Adipose tissue (tissue), 3 donors: Measurements from ENCODE around the gene ZNF439. TPM values are rescaled to one million over a fixed set of nuclear protein-coding genes. Genes with fewer than 3 reads are reported as not detected.
"Not testable (repeated sequence)": the region's sequence is repeated elsewhere in the genome, so short reads cannot be mapped to it uniquely, and the experiment has no call there.

Experiments
- H3K27ac ChIP-seq: one replicate; pipeline ENCODE4 v1.5.1; 2013; ENCODE audit warnings: low read depth, low read length
- WGBS, 3 donors: extraction: QIAGEN DNeasy Blood & Tissue Kit; methylation state at CpG; one replicate each; pipeline ENCODE4 v1.1.7; 2013; 5-methylcytosine and 5-hydroxymethylcytosine counted together
- polyA plus RNA-seq, 3 donors: library from polyadenylated mRNA; stranded (reverse); fragments of 200-250 nt; gene quantifications; one replicate each; pipeline ENCODE4 v1.2.3, GENCODE V29; 2013
- donor health status: healthy with polysubstance abuse.
- donor health status: Bipolar disorder and iron deficiency.
- donor health status: healthy.

The ZNF439 gene
- polyA plus RNA-seq, 3 donors, result 0.88 to 2.2 (median 1.4) TPM

GRCh38 chr19:11860721-11861120 is 12.2 kb downstream of the ZNF439 start:
- H3K27ac ChIP-seq, result no peak overlapping the region
- WGBS, 3 donors, result 94 to 99% (median 98%) methylated on average over 7 of the region's 7 CpGs

- 97 to 98% (median 98%) methylated on average over 2 of the region's 2 CpGs for WGBS, 3 donors
- no peak overlapping the region for H3K27ac ChIP-seq
Observed at GRCh38 chr19:11861301-11861700, 12.8 kb downstream of the ZNF439 start.

GRCh38 chr19:11867766-11868165 is 19.2 kb downstream of the ZNF439 start:
- WGBS, 3 donors, result 91 to 98% (median 94%) methylated on average over 4 of the region's 4 CpGs
- H3K27ac ChIP-seq, result not testable (repeated sequence)

- H3K27ac ChIP-seq, result no peak overlapping the region
- WGBS, 3 donors, result 96 to 98% (median 98%) methylated on average over 8 of the region's 8 CpGs
Observed at GRCh38 chr19:11868188-11868587, 19.7 kb downstream of the ZNF439 start.

GRCh38 chr19:11872624-11873023 is 24.1 kb downstream of the ZNF439 start:
- 93 to 95% (median 95%) methylated on average over 9 of the region's 9 CpGs for whole genome bisulfite sequencing, 3 donors
- no peak overlapping the region for H3K27ac ChIP-seq

GRCh38 chr19:11873762-11874161 is 25.2 kb downstream of the ZNF439 start:
- H3K27ac ChIP-seq, result no peak overlapping the region
- WGBS, 3 donors, result 81 to 88% (median 88%) methylated on average over 1 of the region's 1 CpG

- H3K27ac ChIP-seq, result not testable (repeated sequence)
- 70 to 82% (median 77%) methylated on average over 16 of the region's 16 CpGs for WGBS, 3 donors
Observed at GRCh38 chr19:11879687-11880266, 31.3 kb downstream of the ZNF439 start.

- 86 to 96% (median 91%) methylated on average over 12 of the region's 12 CpGs for WGBS, 3 donors
- no peak overlapping the region for H3K27ac ChIP-seq
Observed at GRCh38 chr19:11880598-11880997, 32.1 kb downstream of the ZNF439 start.

GRCh38 chr19:11881151-11881800 is 32.8 kb downstream of the ZNF439 start:
- WGBS, 3 donors, result 10 to 19% (median 16%) methylated on average over 10 of the region's 10 CpGs

GRCh38 chr19:11882606-11883005 is 34.1 kb downstream of the ZNF439 start:
- H3K27ac ChIP-seq, result no peak overlapping the region
- WGBS, 3 donors, result 34 to 70% (median 56%) methylated on average over 2 of the region's 2 CpGs

More at GRCh38 chr19:11881151-11881800, 32.8 kb downstream of the ZNF439 start:
- no peak overlapping the region for H3K27ac ChIP-seq

- WGBS, 3 donors, result 18 to 56% (median 20%) methylated on average over 7 of the region's 7 CpGs
- no peak overlapping the region for H3K27ac ChIP-seq
Observed at GRCh38 chr19:11887234-11887610, 38.7 kb downstream of the ZNF439 start.

GRCh38 chr19:11887611-11888531 is 39.3 kb downstream of the ZNF439 start, which contains the start of gene ZNF69:
TSS of gene ZNF69 (plus strand) at chr19:11887782. CDS start at chr19:11887924, 142 bp downstream.
- WGBS, 3 donors, result 0 to 1% (median 0%) methylated on average over 55 to 56 of the region's 56 CpGs
- H3K27ac ChIP-seq, result no peak within 1 kb of the TSS

- not testable (repeated sequence) for H3K27ac ChIP-seq
- 70 to 74% (median 71%) methylated on average over 6 of the region's 6 CpGs for WGBS, 3 donors
Observed at GRCh38 chr19:11889901-11890300, 41.4 kb downstream of the ZNF439 start.

GRCh38 chr19:11890634-11891033 is 42.1 kb downstream of the ZNF439 start:
- H3K27ac ChIP-seq, result no peak overlapping the region
- WGBS, 3 donors, result 91 to 94% (median 93%) methylated on average over 5 of the region's 5 CpGs

- 96 to 98% (median 98%) methylated on average over 6 of the region's 6 CpGs for WGBS, 3 donors
- H3K27ac ChIP-seq, result no peak overlapping the region
Observed at GRCh38 chr19:11894851-11895250, 46.3 kb downstream of the ZNF439 start.

GRCh38 chr19:11902228-11902627 is 53.7 kb downstream of the ZNF439 start:
- 96 to 100% (median 99%) methylated on average over 3 of the region's 3 CpGs for WGBS, 3 donors
- H3K27ac ChIP-seq, result no peak overlapping the region

- no peak overlapping the region for H3K27ac ChIP-seq
- 94 to 98% (median 97%) methylated on average over 3 of the region's 3 CpGs for WGBS, 3 donors
Observed at GRCh38 chr19:11905928-11906327, 57.4 kb downstream of the ZNF439 start.

GRCh38 chr19:11911937-11912336 is 63.4 kb downstream of the ZNF439 start:
- not testable (repeated sequence) for H3K27ac ChIP-seq
- WGBS, 3 donors, result 97 to 100% (median 98%) methylated on average over 1 of the region's 1 CpG

GRCh38 chr19:11914417-11915051 is 66.0 kb downstream of the ZNF439 start:
- not testable (repeated sequence) for H3K27ac ChIP-seq
- WGBS, 3 donors, result 94 to 97% (median 96%) methylated on average over 4 of the region's 4 CpGs
